GM12878 (cell line): ENCODE measurements around the gene SCAANT1. TPM values are rescaled to one million over a fixed set of nuclear protein-coding genes. Genes with fewer than 3 reads are reported as not detected.

Experiments
- BHLHE40 ChIP-seq, 2 experiments: fragments of 450-650 bp in 1 of 2; IDR thresholded peaks; 2 replicates each; pipeline ENCODE4 v1.6.1; 2011 to 2017; ENCODE audit warnings: low read depth in 2 of 2, borderline replicate concordance in 1 of 2, improper control_type of control experiment in 1 of 2, low read length in 1 of 2, mild to moderate bottlenecking in 1 of 2
- CEBPB ChIP-seq, 2 experiments: fragments of 150-350 bp in 1 of 2; IDR thresholded peaks; 2 replicates each; pipeline ENCODE4 v1.6.1; 2012 to 2014; ENCODE audit warnings: low read depth in 2 of 2, low read length in 2 of 2, borderline replicate concordance in 1 of 2, inconsistent platforms in 1 of 2
- CHD1 ChIP-seq: IDR thresholded peaks from 2 replicates; pipeline ENCODE4 v1.6.1; 2012; ENCODE audit warnings: low read depth, low read length, improper control_type of control experiment
- FOXK2 ChIP-seq: fragments of 450-650 bp; IDR thresholded peaks from 2 replicates; pipeline ENCODE4 v1.6.1; 2017; ENCODE audit warnings: mild to moderate bottlenecking, moderate library complexity
- NR2F1 ChIP-seq: fragments of 450-650 bp; conservative IDR thresholded peaks from 2 replicates; pipeline ENCODE4 v1.6.1; 2017; ENCODE audit warnings: mild to moderate bottlenecking
- PAX5 ChIP-seq: IDR thresholded peaks from 2 replicates; pipeline ENCODE4 v1.6.1; 2011; ENCODE audit warnings: low read depth, low read length, borderline replicate concordance
- PAX8 ChIP-seq: fragments of 450-650 bp; IDR thresholded peaks from 2 replicates; pipeline ENCODE4 v1.6.1; 2017; ENCODE audit warnings: mild to moderate bottlenecking, moderate library complexity
- PML ChIP-seq: IDR thresholded peaks from 2 replicates; pipeline ENCODE4 v1.6.1; 2012; ENCODE audit warnings: low read length, inconsistent platforms
- RUNX3 ChIP-seq: IDR thresholded peaks from 2 replicates; pipeline ENCODE4 v1.6.1; 2012; ENCODE audit warnings: low read length, inconsistent platforms
- SP1 ChIP-seq: IDR thresholded peaks from one replicate; pipeline ENCODE4 v1.6.1; 2011; ENCODE audit warnings: low read depth, low read length
- ZNF217 ChIP-seq: fragments of 450-650 bp; IDR thresholded peaks from 2 replicates; pipeline ENCODE4 v1.6.1; 2017; ENCODE audit warnings: antibody characterized with exemption, mild to moderate bottlenecking
- ZSCAN29 ChIP-seq: fragments of 450-650 bp; IDR thresholded peaks from 2 replicates; pipeline ENCODE4 v1.6.1; 2017; ENCODE audit warnings: mild to moderate bottlenecking, moderate library complexity
- polyA plus RNA-seq, 11 experiments: library from polyadenylated mRNA; depleted of rRNA in 4 of 11; unstranded in 6 of 11; stranded (reverse) in 5 of 11; fragments of >200 nt; fragmentation: Nextera tagmentation in 4 of 11; fragmentation: Illumina TruSeq in 1 of 11; extraction: Ambion mirVana in 4 of 11; extraction: Trizol in 1 of 11; gene quantifications; 1 replicate in 1 of 11; 2 replicates in 10 of 11; pipeline versions ENCODE4 v1.2.1 to v1.2.3, GENCODE V29; 2011 to 2016; ENCODE audit warnings: inconsistent platforms in 2 of 11, missing spikeins in 2 of 11, low read depth in 1 of 11
- total RNA-seq, 4 experiments: library from RNA; depleted of rRNA in 3 of 4; stranded (reverse); fragments of >200 nt in 3 of 4; fragmentation: Illumina TruSeq in 1 of 4; extraction: Trizol in 1 of 4; gene quantifications; 2 replicates each; pipeline versions ENCODE4 v1.2.1 to v1.2.3, GENCODE V29; 2013 to 2021
- TF ChIP-seq, protein P1 (sequence below): fragments of 450-650 bp; IDR thresholded peaks from 2 replicates; pipeline ENCODE4 v1.6.1; 2017; ENCODE audit warnings: antibody characterized with exemption, mild to moderate bottlenecking, moderate library complexity
- TF ChIP-seq, protein P2 (sequence below), 3 experiments: IDR thresholded peaks in 2 of 3; conservative IDR thresholded peaks in 1 of 3; 2 replicates each; pipeline ENCODE4 v1.5.1; 2011; ENCODE audit warnings: low read depth in 3 of 3, low read length in 3 of 3, mild to moderate bottlenecking in 3 of 3, control low read depth in 2 of 3, moderate library complexity in 2 of 3, inconsistent platforms in 1 of 3, mixed read lengths in 1 of 3; ENCODE audit not compliant: control insufficient read depth in 2 of 3, insufficient read depth in 1 of 3; ENCODE audit errors: extremely low read depth in 1 of 3
- TF ChIP-seq, protein P3 (sequence below): IDR thresholded peaks from 2 replicates; pipeline ENCODE4 v1.6.1; 2011; ENCODE audit warnings: borderline replicate concordance, low read depth, mild to moderate bottlenecking, moderate library complexity, mixed read lengths, low read length; ENCODE audit not compliant: insufficient read depth; ENCODE audit errors: extremely low read length
- TF ChIP-seq, protein P4 (sequence below): fragments of 150-350 bp; IDR thresholded peaks from 2 replicates; pipeline ENCODE4 v1.6.1; 2014; ENCODE audit warnings: mild to moderate bottlenecking, low read depth, low read length
- TF ChIP-seq, protein P5 (sequence below): fragments of 450-650 bp; IDR thresholded peaks from 2 replicates; pipeline ENCODE4 v1.6.1; 2017; ENCODE audit warnings: mild to moderate bottlenecking, moderate library complexity

Gene SCAANT1
- total and polyA plus RNA-seq, 10 of the 15 experiments (the other 5 are each of a cell fraction or from before 2014, with no cell fraction given): 0.60 to 1.7 (median 0.95) TPM; not detected in 6

DNA sequence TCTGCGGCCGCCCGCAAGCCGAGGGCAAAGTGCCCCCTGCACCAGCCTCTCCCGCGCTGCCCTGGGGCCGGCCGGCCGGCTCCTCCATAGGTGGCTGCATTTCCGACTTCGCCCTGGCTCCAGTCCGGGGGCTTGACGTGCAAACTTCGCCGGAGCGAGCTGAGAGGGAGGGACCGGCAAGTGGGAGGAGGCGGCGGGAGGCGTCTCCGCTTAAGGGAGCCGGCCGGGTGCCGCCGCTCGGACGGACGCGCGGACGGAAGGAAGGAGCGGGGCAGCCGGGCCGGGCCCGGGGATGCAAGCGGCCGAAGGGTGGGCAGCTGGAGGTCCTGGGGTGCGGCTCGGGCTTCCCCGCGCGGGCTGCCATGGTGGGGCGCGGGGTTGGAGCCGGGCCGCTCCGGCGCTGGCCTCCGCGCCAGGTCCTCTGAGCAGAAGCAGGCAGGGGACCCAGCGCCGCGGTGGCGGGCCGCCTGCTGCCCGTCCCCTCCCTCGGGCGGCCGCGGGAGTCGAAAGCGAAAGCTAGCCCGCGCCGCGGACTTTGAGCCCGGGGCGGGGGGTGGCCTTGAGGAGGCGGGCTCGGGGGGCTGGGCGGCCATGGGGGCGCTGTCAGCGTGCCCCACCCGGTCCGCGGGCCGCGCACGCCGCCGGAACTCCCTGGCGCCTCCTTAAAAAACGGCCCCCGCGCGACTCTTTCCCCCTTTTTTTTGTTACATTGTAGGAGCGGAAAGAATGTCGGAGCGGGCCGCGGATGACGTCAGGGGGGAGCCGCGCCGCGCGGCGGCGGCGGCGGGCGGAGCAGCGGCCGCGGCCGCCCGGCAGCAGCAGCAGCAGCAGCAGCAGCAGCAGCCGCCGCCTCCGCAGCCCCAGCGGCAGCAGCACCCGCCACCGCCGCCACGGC lies at the start of gene SCAANT1 (continued):
- TF ChIP-seq, protein P1, sequence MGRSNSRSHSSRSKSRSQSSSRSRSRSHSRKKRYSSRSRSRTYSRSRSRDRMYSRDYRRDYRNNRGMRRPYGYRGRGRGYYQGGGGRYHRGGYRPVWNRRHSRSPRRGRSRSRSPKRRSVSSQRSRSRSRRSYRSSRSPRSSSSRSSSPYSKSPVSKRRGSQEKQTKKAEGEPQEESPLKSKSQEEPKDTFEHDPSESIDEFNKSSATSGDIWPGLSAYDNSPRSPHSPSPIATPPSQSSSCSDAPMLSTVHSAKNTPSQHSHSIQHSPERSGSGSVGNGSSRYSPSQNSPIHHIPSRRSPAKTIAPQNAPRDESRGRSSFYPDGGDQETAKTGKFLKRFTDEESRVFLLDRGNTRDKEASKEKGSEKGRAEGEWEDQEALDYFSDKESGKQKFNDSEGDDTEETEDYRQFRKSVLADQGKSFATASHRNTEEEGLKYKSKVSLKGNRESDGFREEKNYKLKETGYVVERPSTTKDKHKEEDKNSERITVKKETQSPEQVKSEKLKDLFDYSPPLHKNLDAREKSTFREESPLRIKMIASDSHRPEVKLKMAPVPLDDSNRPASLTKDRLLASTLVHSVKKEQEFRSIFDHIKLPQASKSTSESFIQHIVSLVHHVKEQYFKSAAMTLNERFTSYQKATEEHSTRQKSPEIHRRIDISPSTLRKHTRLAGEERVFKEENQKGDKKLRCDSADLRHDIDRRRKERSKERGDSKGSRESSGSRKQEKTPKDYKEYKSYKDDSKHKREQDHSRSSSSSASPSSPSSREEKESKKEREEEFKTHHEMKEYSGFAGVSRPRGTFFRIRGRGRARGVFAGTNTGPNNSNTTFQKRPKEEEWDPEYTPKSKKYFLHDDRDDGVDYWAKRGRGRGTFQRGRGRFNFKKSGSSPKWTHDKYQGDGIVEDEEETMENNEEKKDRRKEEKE: no peak
- peak in 1 of 2 experiments; percentile 67; a peak in 2 of 4 replicates for TF ChIP-seq BHLHE40 (IDR thresholded peaks at IDR 0.05; ENCODE audit: borderline replicate concordance in 1 of 2, low read depth in 2 of 2, low read length in 1 of 2)
- TF ChIP-seq PAX5: no peak
- no peak for TF ChIP-seq PML
- TF ChIP-seq, protein P2, sequence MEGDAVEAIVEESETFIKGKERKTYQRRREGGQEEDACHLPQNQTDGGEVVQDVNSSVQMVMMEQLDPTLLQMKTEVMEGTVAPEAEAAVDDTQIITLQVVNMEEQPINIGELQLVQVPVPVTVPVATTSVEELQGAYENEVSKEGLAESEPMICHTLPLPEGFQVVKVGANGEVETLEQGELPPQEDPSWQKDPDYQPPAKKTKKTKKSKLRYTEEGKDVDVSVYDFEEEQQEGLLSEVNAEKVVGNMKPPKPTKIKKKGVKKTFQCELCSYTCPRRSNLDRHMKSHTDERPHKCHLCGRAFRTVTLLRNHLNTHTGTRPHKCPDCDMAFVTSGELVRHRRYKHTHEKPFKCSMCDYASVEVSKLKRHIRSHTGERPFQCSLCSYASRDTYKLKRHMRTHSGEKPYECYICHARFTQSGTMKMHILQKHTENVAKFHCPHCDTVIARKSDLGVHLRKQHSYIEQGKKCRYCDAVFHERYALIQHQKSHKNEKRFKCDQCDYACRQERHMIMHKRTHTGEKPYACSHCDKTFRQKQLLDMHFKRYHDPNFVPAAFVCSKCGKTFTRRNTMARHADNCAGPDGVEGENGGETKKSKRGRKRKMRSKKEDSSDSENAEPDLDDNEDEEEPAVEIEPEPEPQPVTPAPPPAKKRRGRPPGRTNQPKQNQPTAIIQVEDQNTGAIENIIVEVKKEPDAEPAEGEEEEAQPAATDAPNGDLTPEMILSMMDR (IDR thresholded peaks at IDR 0.05 in 2 of 3, conservative IDR thresholded peaks at IDR 0.05 in 1 of 3; ENCODE audit: control insufficient read depth in 2 of 3, extremely low read depth in 1 of 3, insufficient read depth in 1 of 3, low read depth in 3 of 3, low read length in 3 of 3): peak in 1 of 3 experiments; percentile 2; a peak in 1 of 6 replicates
- no peak for TF ChIP-seq SP1
- TF ChIP-seq, protein P3, sequence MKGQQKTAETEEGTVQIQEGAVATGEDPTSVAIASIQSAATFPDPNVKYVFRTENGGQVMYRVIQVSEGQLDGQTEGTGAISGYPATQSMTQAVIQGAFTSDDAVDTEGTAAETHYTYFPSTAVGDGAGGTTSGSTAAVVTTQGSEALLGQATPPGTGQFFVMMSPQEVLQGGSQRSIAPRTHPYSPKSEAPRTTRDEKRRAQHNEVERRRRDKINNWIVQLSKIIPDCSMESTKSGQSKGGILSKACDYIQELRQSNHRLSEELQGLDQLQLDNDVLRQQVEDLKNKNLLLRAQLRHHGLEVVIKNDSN: no peak
- TF ChIP-seq CHD1: no peak
- TF ChIP-seq, protein P4, sequence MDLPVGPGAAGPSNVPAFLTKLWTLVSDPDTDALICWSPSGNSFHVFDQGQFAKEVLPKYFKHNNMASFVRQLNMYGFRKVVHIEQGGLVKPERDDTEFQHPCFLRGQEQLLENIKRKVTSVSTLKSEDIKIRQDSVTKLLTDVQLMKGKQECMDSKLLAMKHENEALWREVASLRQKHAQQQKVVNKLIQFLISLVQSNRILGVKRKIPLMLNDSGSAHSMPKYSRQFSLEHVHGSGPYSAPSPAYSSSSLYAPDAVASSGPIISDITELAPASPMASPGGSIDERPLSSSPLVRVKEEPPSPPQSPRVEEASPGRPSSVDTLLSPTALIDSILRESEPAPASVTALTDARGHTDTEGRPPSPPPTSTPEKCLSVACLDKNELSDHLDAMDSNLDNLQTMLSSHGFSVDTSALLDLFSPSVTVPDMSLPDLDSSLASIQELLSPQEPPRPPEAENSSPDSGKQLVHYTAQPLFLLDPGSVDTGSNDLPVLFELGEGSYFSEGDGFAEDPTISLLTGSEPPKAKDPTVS: no peak
- TF ChIP-seq CEBPB (IDR thresholded peaks at IDR 0.05; ENCODE audit: borderline replicate concordance in 1 of 2, low read depth in 2 of 2, low read length in 2 of 2): no peak
- peak; percentile 62; the same call in 1 of the 2 replicates for TF ChIP-seq ZNF217
- TF ChIP-seq PAX8: no peak
- peak; percentile 80 for TF ChIP-seq ZSCAN29
- no peak for TF ChIP-seq FOXK2
- TF ChIP-seq, protein P5, sequence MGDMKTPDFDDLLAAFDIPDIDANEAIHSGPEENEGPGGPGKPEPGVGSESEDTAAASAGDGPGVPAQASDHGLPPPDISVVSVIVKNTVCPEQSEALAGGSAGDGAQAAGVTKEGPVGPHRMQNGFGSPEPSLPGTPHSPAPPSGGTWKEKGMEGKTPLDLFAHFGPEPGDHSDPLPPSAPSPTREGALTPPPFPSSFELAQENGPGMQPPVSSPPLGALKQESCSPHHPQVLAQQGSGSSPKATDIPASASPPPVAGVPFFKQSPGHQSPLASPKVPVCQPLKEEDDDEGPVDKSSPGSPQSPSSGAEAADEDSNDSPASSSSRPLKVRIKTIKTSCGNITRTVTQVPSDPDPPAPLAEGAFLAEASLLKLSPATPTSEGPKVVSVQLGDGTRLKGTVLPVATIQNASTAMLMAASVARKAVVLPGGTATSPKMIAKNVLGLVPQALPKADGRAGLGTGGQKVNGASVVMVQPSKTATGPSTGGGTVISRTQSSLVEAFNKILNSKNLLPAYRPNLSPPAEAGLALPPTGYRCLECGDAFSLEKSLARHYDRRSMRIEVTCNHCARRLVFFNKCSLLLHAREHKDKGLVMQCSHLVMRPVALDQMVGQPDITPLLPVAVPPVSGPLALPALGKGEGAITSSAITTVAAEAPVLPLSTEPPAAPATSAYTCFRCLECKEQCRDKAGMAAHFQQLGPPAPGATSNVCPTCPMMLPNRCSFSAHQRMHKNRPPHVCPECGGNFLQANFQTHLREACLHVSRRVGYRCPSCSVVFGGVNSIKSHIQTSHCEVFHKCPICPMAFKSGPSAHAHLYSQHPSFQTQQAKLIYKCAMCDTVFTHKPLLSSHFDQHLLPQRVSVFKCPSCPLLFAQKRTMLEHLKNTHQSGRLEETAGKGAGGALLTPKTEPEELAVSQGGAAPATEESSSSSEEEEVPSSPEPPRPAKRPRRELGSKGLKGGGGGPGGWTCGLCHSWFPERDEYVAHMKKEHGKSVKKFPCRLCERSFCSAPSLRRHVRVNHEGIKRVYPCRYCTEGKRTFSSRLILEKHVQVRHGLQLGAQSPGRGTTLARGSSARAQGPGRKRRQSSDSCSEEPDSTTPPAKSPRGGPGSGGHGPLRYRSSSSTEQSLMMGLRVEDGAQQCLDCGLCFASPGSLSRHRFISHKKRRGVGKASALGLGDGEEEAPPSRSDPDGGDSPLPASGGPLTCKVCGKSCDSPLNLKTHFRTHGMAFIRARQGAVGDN: peak; percentile 53
- no peak; the same call in 1 of the 2 replicates for TF ChIP-seq RUNX3
- TF ChIP-seq NR2F1: peak; percentile 55
